HG03097 (cell line): ENCODE results near the gene MAP2K3.

ENCODE experiments used
- ATAC-seq: cut with Tn5 transposase; IDR thresholded peaks from one replicate; pipeline ENCODE4 v1.9.1; 2021; ENCODE audit not compliant: unreplicated experiment, low FRiP score

The MAP2K3 gene

DNA sequence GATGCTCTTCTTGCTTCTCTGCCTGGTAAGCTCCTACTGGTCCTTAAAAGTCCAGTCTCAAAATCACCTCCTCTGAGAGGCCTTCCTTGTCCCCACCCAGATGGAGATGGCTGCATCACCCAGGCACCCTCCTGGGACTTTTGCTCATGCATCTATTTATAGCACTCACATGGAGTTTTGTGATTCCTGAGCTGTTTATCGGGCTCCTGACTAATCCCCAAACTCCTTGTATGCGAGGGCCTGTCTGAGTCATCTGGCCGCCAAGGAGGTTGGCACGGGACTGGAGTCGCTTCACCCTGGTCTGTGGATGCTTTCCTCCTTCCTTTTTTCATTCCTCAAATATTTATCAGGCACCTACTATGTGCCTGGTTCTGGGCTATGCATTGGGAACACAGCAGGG lies 2.3 kb upstream of the MAP2K3 start:
- no peak for ATAC-seq

DNA sequence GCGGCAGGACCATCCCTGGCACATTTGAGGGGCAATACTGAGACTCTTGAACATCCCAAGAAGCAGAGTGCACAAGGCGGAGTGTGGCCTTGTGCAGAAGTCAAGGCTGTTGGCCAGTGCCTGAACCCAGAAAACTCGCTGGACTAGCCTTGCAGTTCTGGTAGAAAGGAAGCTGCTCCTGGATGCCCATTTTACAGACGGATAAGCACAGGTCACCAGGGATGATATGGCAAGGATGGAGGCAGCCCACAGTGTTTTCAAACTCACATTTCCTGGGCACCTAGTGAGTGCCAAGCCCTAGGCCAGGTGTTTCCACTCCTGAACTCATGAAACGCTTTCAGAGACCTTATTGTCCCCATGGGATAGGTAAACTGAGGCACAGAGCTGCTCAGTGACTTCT lies 1.7 kb upstream of the MAP2K3 start:
- no peak for ATAC-seq

DNA sequence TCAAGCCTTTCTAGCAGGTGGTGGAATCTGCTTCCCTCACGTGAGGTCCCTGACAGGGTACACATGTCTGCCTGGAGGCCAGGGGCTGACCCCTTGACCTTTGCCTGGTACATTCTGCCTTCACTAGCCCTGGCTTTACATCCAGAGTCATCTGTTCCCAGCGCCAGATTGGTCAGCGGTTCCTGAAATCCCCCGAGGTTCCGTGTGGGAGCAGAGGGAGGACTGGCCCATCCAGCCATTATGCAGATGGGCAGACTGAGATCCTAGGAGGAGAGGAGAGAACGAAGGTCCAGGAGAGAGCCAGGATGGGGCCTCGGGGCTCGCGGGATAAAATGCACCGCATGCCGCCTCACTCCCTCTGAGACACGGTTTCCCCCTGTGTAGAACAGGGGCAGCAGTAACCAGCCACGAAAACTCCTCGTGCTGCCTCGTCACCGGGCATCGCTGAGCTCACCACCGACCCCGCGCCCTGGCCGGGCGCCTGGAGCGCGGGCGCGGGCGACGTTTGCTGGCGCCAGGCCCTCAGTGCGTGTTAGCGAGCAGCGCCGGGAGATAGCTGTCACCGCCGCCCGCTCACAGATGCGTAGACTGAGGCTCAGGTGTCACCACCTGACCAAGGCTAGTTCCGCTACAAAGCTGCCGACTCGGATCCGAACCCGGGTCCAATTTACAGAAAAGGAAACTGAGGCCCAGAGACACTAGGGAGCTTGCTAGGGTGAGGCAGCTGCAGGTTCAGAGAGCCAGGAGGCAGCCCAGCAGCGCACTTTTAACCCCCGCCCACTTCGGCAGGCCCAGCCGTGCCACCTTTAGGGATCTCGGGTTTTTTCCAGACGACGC lies 811 bp upstream of the MAP2K3 start:
- ATAC-seq, result peak; percentile 0

DNA sequence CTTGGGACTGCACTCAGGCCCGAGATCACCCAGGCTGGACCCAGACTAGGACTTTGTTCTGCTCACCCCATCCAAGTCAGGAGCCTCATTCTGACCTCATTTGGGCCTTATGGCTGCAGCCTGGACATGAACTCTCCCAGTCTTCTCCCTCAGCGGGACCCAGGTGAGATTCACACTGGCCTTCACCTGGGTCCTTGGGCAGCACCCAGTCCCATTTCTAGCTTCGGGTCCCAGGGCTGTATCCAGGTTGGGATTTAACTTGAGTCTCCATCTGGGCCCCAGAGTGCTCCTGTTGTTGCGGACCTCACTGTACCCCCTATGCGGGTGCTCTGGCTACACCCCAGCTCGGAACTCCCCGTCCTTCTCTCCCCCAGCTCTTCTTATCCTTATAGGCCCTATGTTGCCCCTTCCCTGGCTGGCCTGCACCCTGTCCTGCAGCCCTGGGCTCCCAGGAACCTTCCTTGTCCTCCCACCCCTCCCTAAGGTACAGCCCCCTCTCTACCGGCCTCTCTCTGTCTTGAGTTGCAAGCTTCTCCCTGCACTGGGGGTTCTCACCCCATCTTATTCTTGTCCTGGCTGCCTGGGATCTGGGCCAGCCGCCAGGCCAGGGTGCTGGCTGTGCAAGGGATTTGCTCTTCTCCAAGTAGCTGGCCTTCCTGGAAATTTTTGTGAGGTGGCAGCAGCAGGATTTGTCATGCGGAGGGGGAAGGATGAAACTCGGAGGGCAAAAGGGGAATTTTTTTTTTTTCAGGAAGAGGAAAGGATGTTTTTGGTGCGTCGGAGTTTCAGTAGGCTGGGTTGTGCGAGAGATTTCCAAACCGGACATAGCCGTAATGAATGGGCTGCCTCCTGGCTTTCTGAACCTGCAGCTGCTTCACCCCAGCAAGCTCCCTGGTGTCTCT lies 904 bp downstream of the MAP2K3 start:
- ATAC-seq, result no peak

DNA sequence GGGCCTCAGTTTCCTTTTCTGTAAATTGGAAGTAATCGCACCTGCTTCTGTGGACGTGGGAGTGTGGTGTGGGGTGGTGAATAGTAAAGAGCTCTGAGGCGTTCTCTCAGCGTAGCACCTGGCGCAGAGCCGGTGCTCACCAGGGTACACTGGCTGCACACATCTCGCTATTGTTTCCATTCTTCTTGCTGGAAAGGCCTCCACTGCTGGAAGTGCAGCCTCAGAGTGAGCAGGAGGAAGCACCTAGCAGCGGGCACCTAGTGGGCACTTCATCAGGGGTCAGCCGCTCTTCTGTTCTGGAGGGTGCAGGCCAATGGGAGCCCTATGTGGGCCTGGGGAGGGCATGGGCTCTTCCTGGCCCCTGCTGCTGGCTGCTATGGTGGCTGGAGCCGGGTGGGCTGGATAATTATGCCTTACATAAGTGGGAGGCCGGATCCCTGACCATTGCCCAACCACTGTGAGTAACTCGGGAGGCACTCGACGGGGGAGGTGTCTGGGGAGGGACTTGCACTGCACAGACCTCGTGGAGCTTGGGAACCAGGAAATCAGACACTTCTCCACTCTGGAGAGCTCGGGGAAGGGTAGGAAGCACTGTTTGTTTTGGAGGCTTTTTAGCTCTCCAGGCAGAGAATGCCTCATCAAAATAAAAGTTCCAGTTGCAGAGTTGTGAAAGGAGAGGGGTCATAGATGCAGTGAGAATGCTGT lies 1.7 kb downstream of the MAP2K3 start:
- ATAC-seq, result no peak

DNA sequence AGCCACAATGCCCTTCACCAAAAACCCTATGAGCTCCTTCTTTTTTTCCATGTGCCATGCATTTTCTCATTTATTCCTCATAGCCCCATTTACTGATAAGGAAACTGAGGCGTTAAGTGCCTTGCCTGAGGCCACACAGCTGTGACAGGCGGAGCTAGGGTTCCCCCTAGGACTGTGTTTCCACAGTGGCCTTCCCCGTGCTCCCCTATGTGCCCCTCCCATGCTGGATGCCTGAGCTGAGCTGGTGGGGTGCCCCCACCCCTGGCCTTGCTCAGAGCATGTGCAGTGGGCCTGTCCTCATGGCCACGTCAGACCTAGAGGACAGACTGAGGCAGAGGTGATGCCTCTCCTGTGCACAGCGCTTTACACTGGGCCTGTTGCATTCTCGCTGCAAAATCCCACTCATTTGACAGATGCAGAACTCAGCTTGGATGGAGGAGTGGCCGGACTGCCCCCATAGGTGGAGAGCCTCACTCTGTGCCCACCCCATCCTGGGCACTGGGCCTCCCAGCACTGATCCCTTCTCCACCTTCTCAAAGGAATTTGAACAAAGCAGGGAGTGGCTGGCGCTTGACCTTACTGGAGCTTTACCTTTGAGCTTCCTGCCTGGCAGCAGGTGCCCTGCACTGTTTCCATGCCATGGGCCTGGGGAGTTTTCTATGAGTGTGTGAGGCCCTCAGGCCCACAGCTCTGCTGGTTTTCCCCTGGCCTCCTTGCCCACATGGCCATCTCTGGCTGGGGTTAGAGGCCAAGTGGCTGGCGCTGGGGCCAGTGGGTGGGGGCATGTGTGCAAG lies 2.6 kb downstream of the MAP2K3 start:
- ATAC-seq, result no peak

DNA sequence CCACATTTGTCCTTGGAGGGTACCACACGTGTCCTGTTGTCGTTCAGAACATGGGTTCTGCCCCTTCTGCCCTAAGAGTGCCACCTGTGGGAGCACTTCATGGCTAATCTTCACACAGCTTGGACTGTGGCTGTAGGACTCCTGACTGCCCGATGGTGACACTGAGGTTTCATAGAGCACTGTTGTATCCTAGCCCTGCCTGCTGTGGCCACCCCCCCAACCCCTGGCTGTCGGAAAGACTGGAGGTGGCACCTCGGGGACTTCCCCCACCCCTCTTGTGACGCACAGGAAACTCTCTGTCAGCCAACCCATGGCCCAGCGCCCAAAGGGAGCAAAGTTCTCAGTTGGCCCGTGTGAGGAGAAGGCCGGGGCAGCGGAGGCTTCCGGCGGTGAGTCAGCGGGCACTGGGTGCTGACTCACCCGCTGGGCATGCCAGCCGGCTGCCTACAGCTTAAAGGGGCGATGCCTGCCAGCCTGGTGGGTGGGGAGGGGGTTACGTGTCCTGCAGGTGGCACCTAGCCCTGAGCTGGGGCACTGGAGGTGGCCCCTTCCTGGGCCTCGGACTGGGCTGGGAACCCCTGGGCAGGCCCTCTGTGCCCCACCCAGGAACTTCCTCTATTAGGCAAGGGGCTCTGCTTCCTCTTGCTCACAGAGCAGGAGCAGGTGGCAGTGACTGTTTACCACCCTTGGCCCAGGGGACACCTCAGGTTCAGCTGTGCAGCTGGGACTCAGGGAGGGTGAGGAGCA lies 3.4 kb downstream of the MAP2K3 start:
- ATAC-seq, result peak; percentile 46

DNA sequence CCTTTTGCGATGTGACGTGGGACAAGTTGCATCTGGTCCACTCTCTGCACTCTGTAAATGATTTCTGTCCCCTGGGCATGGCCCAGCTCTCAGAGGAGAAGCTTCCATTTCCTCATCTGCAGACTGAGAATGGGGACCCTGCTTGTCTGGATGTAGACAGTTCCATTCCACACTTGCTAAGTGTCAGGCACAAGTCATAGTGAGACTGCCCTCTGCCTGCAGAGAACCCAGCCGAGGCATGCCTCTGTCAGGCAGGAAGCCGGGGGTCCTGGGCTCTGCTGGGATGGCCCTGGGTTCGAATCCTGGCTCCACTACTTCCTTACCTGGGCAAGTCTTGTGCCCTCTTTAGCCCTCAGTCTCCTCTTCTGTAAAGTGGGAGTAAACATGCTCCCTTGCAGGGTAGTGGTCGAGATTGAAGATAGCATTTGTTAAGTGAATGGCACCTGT lies 4.1 kb downstream of the MAP2K3 start:
- peak; percentile 13 for ATAC-seq

DNA sequence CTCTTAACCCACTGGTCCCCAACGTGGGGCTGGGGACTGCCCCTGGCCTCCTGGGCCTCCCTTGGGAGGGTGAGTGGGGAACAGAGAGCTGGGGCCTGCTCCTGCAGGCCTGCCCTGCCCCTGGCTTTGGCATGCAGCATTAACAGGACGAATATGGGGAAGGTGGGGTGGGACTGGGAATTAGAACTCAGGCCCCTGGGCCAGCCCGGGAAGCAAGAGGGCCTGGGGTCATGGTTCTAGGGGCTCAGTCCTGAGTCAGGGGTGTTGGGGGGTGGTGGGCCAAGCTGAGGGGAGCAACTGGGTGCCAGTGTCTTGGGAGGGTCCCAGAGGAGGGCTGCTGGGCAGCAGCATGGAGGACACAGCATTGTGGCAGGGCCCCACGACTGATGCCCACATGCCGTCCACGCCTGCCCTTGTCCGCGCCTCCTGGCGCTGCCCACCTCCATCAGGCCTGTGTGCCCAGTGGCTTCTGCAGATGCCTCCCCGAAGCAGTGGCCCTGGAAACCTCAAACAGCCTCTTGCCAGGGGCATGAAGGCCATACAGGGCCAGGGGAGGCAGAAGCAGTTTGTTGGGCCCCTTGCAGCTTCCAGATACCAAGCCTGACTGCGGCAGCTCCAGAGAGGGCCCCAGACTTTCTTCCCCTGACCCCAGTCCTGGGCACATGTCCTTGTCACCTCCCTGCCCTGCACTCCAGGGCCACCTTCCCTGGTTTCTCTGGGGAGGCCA lies 4.8 kb downstream of the MAP2K3 start:
- ATAC-seq, result no peak

DNA sequence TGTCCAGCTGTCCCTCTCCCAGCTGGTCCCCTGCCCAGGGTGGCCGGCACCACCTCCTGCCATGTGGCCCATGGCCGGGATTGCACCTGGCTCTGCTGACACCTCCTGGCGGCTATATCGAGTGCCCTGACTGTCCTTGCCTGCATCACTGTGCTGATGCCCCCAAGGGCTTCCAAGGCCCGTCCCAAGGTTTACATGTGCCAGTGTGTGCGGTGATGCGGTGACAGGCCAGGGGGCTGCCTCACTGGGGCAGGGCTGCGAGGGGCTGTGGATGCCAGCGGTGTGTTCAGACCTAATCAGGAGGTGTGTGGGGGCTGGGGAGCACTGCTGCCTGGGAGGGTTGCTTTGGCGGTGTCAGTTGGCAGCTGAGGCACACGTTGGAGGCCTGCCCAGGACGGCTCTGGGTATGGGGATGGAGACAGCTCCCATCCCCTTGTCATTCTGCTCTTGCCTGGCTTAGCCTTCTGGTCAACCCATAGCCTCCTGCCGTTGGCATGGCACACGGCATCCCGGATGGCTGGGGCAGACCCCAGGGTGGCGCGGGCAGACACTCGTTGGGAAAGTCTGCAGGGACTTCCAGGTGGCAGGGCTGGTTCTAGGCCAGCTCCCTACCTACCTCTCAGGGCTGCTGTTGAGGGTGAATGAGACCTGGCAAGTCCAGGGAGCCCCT lies 5.5 kb downstream of the MAP2K3 start:
- ATAC-seq, result no peak

DNA sequence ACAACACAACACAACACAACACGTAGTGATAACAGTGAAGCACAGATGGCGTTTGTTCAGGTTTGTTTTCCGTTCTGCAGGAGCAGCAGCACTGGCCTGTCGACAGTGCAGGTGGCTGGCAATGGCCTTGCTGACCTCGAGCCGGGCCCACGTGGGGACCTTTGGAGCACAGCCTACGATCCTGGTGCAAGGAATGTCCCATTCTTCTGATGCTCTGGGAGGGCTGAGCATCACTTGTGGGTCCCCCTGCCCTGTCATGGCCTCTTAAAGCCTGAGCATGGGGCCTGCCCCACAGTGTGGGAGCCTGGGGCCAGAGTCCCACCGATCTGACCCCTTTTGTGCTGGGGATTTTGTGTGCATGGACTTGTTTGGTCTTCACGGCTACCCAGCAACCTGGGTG lies 6.8 kb downstream of the MAP2K3 start:
- ATAC-seq, result no peak

DNA sequence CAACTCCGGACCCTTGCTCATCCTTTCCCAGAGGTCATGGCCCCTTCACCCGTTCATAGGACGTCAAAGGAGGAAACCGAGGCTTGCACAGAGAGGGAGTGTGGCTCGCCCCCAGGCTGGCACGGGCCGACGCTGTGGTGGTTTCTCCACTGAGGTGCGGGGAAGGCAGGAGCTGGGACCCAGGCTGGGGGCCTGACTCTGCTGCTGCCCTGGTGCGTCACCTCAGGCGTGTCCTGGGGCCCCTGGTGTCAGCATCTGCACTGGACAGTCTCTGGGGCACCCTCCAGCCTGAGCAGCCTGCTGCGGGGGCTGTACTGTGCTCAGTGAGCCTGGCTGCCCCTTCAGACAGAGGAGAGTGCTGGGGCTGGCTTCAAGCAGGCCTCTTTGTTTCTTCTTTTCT lies 7.4 kb downstream of the MAP2K3 start:
- no peak for ATAC-seq

DNA sequence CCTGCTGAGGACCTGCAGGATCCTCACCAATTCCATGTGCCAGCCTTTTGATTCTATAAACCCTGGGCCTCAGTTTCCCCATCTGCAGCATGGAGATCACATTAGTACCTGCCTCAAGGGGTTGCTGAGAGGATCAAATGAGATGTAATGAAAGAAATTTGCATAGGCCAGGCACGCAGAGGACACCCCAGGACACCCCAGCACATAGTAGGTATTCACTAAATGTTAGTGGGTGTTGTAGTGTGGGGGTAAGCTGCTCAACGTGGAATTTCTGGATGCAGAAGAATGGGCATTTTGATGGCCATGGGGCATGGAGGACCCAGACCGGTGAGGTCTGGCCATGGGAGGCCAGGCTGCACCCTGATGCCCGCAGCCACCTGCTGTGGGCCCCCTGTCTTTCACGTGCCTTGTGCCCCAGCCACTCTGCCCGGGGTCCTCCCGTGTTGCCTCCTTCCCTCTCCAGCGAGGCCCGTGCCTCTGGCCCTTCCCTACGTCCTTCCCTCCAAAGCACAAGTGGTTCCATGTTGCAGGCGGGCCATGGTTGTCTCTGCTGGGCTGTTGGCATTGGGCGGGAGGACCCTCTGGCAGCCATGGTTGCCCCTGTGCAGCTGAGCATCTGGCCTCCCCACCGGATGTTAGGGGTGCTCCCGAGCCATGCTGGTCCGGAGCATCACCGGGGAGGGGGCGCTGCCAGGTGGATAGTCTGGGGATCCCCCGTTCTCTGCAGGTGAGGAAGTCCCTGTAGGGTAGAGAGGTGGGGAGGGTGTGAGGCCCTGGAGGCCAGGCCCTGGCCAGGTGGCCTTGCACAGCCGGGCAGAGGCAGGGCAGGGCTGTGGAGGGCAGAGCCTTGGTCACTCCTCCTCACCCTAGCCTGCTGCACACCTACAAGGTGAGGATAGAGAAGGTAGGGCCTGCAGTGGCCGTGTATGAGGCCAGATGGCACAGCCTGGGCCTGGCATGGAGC lies 8.6 kb downstream of the MAP2K3 start:
- ATAC-seq, result no peak

DNA sequence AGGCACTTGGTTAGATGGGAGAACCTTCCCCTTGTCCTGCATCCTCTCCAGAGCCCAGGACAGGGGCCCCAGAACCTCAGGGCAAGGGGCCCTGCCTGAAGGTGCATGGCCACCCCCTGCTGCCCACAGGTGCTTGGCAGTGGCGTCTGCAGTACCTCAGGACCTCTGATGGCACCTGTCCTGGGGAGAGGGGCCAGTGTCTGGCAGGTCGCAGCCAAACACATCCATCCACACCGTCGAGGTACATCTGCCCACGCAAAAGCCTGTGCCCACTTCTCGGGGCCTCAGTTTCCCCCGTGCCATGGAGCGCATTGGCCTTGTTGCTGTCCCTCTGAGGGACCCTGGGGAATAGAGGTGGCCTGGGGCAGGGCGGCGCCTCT lies 9.3 kb downstream of the MAP2K3 start:
- no peak for ATAC-seq

DNA sequence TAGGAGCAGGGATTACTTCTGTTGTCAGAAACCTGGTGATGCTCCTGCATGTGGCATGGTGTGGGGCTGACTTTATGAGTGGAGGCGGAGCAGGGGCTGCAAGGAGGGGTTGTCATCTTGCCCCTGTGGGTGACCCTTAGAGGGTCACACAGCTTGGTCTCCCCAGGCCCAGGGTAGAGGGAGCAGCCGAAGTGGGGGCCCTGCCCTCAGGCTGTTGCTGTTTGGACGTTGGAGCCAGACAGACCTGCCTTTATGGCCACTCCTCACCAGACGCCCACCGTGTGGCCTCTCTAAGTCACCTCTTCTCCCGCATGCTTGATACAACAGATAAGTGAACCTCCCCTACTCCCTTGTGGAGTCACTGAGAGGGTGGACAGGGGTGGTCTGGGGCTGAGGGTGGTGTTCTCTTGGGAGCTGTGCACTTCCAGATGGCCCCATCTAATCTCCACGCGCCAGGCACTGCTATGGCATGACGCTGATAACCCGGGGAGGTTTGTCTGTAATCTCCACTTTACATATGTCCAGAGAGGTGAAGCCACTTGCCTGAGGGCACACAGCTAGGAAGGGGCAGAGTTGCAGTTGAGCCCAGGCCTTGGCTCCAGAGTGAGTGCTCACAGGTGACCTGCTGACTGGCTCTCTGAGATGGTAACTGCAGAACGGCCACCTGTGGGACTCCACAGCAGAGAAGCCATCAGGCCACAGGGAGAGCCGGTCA lies 10.0 kb downstream of the MAP2K3 start:
- no peak for ATAC-seq

DNA sequence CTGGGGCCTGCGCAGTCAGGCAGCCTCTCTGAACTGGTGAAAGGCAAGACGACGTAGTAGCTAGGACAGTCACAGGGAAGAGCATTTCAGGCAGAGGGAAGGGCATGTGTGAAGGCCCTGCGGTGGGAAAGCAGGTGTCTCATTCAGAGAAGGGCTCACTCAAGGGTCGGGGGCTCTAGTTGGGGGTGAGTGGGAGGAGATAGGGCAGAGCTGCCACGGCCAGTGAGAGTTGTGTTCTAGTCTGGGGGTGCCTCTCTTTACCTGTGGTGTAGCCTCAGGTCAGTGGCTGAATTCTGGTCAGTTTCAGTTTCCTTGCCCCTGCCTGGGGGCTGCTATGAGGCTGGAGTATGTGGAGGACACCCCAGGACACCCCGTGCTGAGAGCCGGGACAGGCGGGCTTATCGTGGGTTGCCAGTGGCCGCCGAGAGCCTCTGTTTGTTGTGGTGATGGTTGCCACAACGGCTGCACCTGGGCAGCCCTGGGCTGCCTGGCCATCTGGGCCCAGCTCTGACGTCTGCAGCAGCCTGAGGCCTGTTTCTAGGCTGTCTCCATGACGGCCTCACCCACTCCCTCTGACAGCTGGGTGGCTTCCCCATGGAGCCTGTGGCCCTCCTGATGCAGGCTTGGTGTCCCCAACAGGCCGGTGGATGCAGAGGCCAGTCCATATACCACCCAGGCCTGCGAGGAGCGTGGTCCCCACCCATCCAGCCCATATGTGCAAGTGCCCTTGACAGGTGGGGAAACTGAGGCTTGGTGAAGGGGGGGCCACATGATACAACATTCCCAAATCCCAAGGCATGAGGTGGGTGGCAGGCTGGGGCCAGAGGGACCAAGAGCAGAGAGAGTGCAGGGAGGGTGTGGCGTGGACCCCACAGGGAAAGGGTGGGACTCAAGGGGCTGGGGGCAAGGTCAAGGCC lies 10.8 kb downstream of the MAP2K3 start:
- ATAC-seq, result no peak
